ENCODE data around the gene GLP2R.

The GLP2R gene

DNA sequence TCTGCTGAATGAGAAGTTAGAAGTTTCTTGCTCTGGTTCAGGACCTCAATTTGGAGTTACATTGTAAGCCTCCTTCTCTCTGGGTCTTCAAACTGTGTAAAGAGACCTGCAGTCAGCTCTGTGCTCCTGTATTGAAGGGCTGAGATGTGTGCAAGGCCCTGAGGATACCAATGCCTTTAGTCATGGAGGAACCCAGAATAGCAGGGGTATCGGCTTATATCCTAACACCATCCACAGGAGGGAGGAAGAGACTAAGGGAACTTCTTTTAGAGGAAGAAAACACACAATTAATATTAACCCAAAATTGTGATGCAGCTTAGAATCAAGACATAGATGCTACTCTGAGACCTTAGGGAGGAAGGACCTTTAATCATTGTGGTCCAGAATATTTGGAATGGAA is 36.5 kb downstream of the GLP2R start:
- H3K36me3 ChIP-seq (ENCODE audit: insufficient read depth, low read length): no peaks in the 10 kb centered on the region
- H3K27me3 ChIP-seq (ENCODE audit: control insufficient read depth in 1 of 2, insufficient read depth in 2 of 2, low read length in 2 of 2): no peaks in the 10 kb centered on the region
- no peak overlapping the region for H3K27ac ChIP-seq (ENCODE audit: low read depth, low read length)
- no peaks in the 10 kb centered on the region for H3K4me1 ChIP-seq (ENCODE audit: insufficient read depth, low read length)
- H3K9ac ChIP-seq (ENCODE audit: low read length): no peak overlapping the region
- H3K9me3 ChIP-seq (ENCODE audit: low read length): no peaks in the 10 kb centered on the region
- H3K4me3 ChIP-seq (ENCODE audit: low read depth in 1 of 2, low read length in 2 of 2): no peak overlapping the region

DNA sequence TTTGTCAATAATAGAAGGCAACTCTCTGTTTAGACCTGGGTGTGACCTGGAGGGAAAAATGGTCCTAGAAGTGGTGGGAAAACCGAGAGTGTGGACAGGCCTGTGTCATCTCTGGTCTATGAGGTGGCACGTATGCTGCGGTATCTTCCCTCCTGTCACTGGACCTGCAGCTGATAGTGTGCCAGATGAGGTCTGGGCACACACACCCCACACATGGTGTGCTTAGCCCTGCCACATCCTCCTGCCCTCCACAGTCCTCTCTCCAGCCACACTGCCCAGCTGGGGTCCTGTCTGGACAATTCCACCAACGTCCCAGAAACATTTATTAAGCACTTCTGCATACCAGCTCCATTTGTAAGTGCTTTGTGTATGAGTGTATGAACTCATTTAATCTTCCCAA is 37.2 kb downstream of the GLP2R start:
- no peak overlapping the region for H3K9ac ChIP-seq (ENCODE audit: low read length)
- no peak overlapping the region for H3K4me3 ChIP-seq (ENCODE audit: low read depth in 1 of 2, low read length in 2 of 2)
- H3K36me3 ChIP-seq (ENCODE audit: insufficient read depth, low read length): no peaks in the 10 kb centered on the region
- H3K4me1 ChIP-seq (ENCODE audit: insufficient read depth, low read length): no peaks in the 10 kb centered on the region
- H3K9me3 ChIP-seq (ENCODE audit: low read length): no peaks in the 10 kb centered on the region
- no peak overlapping the region for H3K27ac ChIP-seq (ENCODE audit: low read depth, low read length)
- no peaks in the 10 kb centered on the region for H3K27me3 ChIP-seq (ENCODE audit: control insufficient read depth in 1 of 2, insufficient read depth in 2 of 2, low read length in 2 of 2)

DNA sequence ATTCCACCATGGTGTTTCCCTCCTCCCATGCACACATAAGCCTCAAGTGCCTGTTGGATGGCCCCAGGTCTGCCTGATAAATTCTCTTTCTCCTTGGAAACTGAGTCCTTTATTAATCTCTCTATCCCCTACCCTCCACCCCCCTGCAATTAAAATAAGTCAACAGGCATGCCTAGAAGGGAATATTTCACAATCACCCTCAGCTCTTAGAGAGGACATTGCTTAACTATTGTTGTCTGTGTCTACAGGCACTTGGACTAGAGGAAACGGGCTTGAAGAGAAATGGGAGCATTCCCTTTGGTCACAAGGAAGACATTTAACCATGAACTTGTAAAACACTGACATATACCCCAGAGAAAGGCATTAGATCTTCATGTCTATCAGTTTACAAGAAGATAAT is 39.9 kb downstream of the GLP2R start:
- Histone ChIP-seq H3K9me3 (ENCODE audit: low read length) (no peaks in the 10 kb centered on the region), H3K27me3 (ENCODE audit: control insufficient read depth in 1 of 2, insufficient read depth in 2 of 2, low read length in 2 of 2) (no peaks in the 10 kb centered on the region), H3K27ac (ENCODE audit: low read depth, low read length) (no peak overlapping the region), H3K9ac (ENCODE audit: low read length) (no peak overlapping the region), H3K4me1 (ENCODE audit: insufficient read depth, low read length) (no peaks in the 10 kb centered on the region), H3K36me3 (ENCODE audit: insufficient read depth, low read length) (no peaks in the 10 kb centered on the region), H3K4me3 (ENCODE audit: low read depth in 1 of 2, low read length in 2 of 2) (no peak overlapping the region)

DNA sequence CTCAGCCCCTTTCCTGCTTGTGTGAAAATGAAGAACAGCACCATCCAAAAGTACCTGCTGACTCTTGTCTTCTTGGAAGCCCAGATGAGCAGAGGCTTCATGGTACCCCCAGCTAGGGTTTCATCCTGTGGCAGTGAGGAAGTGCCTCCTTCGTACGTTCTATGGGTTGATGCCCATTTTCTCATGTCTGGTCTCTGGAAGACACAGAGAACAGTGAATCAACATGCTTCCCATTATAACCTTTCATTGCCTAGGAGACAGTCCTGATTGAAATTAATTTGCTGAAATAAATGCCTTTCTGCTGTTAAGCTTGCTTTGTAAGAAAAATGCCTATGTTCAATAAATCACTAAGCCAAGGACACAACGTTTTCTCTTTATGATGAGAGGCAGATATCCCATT is 42.8 kb downstream of the GLP2R start:
- Histone ChIP-seq H3K4me3 (ENCODE audit: low read depth in 1 of 2, low read length in 2 of 2) (peak overlapping the region in 1 of 2 donors; percentile 26), H3K9me3 (ENCODE audit: low read length) (no peaks in the 10 kb centered on the region), H3K36me3 (ENCODE audit: insufficient read depth, low read length) (no peaks in the 10 kb centered on the region), H3K27me3 (ENCODE audit: control insufficient read depth in 1 of 2, insufficient read depth in 2 of 2, low read length in 2 of 2) (no peaks in the 10 kb centered on the region), H3K27ac (ENCODE audit: low read depth, low read length) (no peak overlapping the region), H3K9ac (ENCODE audit: low read length) (no peak overlapping the region), H3K4me1 (ENCODE audit: insufficient read depth, low read length) (no peaks in the 10 kb centered on the region)

GRCh38 chr17:9872852-9873251 is 47.1 kb downstream of the GLP2R start:
- Histone ChIP-seq H3K36me3 (ENCODE audit: insufficient read depth, low read length) (no peaks in the 10 kb centered on the region), H3K9me3 (ENCODE audit: low read length) (no peaks in the 10 kb centered on the region), H3K27ac (ENCODE audit: low read depth, low read length) (no peak overlapping the region), H3K27me3 (ENCODE audit: control insufficient read depth in 1 of 2, insufficient read depth in 2 of 2, low read length in 2 of 2) (no peaks in the 10 kb centered on the region), H3K9ac (ENCODE audit: low read length) (no peak overlapping the region), H3K4me1 (ENCODE audit: insufficient read depth, low read length) (peaks cover 10% of the 10 kb centered on the region), H3K4me3 (ENCODE audit: low read depth in 1 of 2, low read length in 2 of 2) (no peak overlapping the region)

DNA sequence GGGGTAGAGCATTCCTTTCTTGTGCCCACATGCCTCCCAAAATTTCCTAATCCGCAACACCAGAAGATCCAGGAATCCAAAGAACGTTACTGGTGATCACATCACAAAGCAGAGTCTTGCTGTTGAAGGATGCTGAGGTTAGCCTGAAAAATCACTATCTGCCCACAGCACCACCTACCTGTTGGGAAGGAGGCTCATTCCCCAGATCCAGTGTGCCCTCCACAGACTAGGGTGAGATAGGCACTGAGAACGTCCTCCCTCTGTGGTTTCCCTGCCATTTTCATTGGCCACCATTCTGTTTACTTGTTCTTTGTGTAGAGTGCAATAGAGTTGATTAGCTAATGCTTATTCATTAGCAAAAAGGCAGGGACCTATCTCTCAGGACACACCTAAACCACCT is 49.0 kb downstream of the GLP2R start:
- Histone ChIP-seq H3K36me3 (ENCODE audit: insufficient read depth, low read length) (no peaks in the 10 kb centered on the region), H3K4me3 (ENCODE audit: low read depth in 1 of 2, low read length in 2 of 2) (no peak overlapping the region), H3K9ac (ENCODE audit: low read length) (no peak overlapping the region), H3K27ac (ENCODE audit: low read depth, low read length) (no peak overlapping the region), H3K27me3 (ENCODE audit: control insufficient read depth in 1 of 2, insufficient read depth in 2 of 2, low read length in 2 of 2) (no peaks in the 10 kb centered on the region), H3K4me1 (ENCODE audit: insufficient read depth, low read length) (peaks cover 10% of the 10 kb centered on the region), H3K9me3 (ENCODE audit: low read length) (no peaks in the 10 kb centered on the region)

DNA sequence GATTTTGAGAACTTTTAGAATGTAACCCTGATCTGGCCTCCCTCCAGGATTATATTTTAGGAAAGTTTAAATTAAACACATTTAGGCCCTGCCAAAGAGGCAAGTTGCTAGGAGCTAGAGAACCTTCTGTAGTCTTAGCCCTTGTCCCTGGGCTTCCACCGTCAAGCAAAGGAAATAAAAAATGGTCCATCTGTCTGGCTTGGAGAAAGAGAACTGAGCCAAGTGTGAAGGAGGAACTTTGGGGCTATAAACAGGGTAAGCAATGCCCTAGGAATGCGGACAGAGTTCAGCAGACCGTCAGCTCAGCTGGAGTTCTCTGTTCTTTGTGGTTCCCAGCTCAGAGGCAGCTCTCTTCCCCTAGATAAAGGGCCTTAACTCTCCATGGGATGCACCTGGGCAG is 49.7 kb downstream of the GLP2R start:
- Histone ChIP-seq H3K9me3 (ENCODE audit: low read length) (no peaks in the 10 kb centered on the region), H3K27ac (ENCODE audit: low read depth, low read length) (no peak overlapping the region), H3K27me3 (ENCODE audit: control insufficient read depth in 1 of 2, insufficient read depth in 2 of 2, low read length in 2 of 2) (no peaks in the 10 kb centered on the region), H3K9ac (ENCODE audit: low read length) (no peak overlapping the region), H3K4me3 (ENCODE audit: low read depth in 1 of 2, low read length in 2 of 2) (no peak overlapping the region), H3K4me1 (ENCODE audit: insufficient read depth, low read length) (peaks cover 10% of the 10 kb centered on the region), H3K36me3 (ENCODE audit: insufficient read depth, low read length) (no peaks in the 10 kb centered on the region)

GRCh38 chr17:9878356-9878755 is 52.6 kb downstream of the GLP2R start:
- Histone ChIP-seq H3K27ac (ENCODE audit: low read depth, low read length) (no peak overlapping the region), H3K4me1 (ENCODE audit: insufficient read depth, low read length) (peaks cover 10% of the 10 kb centered on the region), H3K9ac (ENCODE audit: low read length) (no peak overlapping the region), H3K27me3 (ENCODE audit: control insufficient read depth in 1 of 2, insufficient read depth in 2 of 2, low read length in 2 of 2) (no peaks in the 10 kb centered on the region), H3K9me3 (ENCODE audit: low read length) (no peaks in the 10 kb centered on the region), H3K4me3 (ENCODE audit: low read depth in 1 of 2, low read length in 2 of 2) (no peak overlapping the region), H3K36me3 (ENCODE audit: insufficient read depth, low read length) (no peaks in the 10 kb centered on the region)

- Histone ChIP-seq H3K9me3 (ENCODE audit: low read length) (no peaks in the 10 kb centered on the region), H3K4me1 (ENCODE audit: insufficient read depth, low read length) (peaks cover 10% of the 10 kb centered on the region), H3K27me3 (ENCODE audit: control insufficient read depth in 1 of 2, insufficient read depth in 2 of 2, low read length in 2 of 2) (no peaks in the 10 kb centered on the region), H3K4me3 (ENCODE audit: low read depth in 1 of 2, low read length in 2 of 2) (no peak overlapping the region), H3K27ac (ENCODE audit: low read depth, low read length) (no peak overlapping the region), H3K9ac (ENCODE audit: low read length) (no peak overlapping the region), H3K36me3 (ENCODE audit: insufficient read depth, low read length) (no peaks in the 10 kb centered on the region)
Observed at GRCh38 chr17:9878786-9879525, 53.2 kb downstream of the GLP2R start.

DNA sequence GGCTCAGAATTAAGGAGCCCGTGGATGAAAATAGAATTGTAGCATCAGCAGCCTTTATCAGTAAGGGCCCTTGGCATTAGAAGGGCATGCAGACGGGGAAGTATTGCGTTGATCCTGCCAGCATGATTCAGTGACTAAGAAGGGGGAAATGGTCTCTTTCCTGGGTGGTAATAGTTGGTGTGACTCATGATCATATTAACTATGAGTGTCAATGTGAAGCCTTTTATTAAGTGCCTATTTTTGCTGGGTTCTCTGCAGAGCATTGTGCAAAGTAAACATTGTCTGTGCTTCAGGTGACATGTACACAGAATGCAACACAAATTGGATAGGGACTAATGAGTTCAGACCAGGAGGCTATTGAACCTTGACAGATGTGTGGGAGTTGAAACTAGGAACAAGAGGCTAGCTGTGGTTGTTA is 54.9 kb downstream of the GLP2R start:
- Histone ChIP-seq H3K27me3 (ENCODE audit: control insufficient read depth in 1 of 2, insufficient read depth in 2 of 2, low read length in 2 of 2) (no peaks in the 10 kb centered on the region), H3K9me3 (ENCODE audit: low read length) (no peaks in the 10 kb centered on the region), H3K9ac (ENCODE audit: low read length) (no peak overlapping the region), H3K4me1 (ENCODE audit: insufficient read depth, low read length) (peaks cover 2% of the 10 kb centered on the region), H3K27ac (ENCODE audit: low read depth, low read length) (no peak overlapping the region), H3K4me3 (ENCODE audit: low read depth in 1 of 2, low read length in 2 of 2) (no peak overlapping the region), H3K36me3 (ENCODE audit: insufficient read depth, low read length) (no peaks in the 10 kb centered on the region)

DNA sequence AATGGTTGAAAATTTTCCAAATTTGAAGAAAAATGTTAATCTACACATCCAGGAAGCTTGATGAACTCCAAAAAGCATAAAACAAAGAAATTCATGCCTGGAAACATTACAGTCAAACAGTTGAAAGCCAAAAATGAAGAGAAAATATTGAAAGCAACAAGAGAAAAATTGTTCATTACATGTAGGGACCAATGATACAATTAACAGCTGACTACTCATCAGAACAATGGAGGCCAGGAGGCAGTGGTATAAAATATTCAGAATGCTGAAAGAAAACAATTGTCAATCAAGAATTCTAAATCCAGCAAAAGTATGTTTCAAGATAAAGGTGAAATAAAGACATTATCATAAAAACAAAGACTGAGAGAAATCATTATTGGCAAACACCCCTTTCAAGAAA is 57.7 kb downstream of the GLP2R start:
- H3K36me3 ChIP-seq (ENCODE audit: insufficient read depth, low read length): no peaks in the 10 kb centered on the region
- no peak overlapping the region for H3K27ac ChIP-seq (ENCODE audit: low read depth, low read length)
- H3K4me1 ChIP-seq (ENCODE audit: insufficient read depth, low read length): no peaks in the 10 kb centered on the region
- H3K9ac ChIP-seq (ENCODE audit: low read length): no peak overlapping the region
- H3K9me3 ChIP-seq (ENCODE audit: low read length): no peaks in the 10 kb centered on the region
- H3K4me3 ChIP-seq (ENCODE audit: low read depth in 1 of 2, low read length in 2 of 2): no peak overlapping the region
- H3K27me3 ChIP-seq (ENCODE audit: control insufficient read depth in 1 of 2, insufficient read depth in 2 of 2, low read length in 2 of 2): no peaks in the 10 kb centered on the region

- no peaks in the 10 kb centered on the region for H3K9me3 ChIP-seq (ENCODE audit: low read length)
- no peak overlapping the region for H3K9ac ChIP-seq (ENCODE audit: low read length)
- H3K36me3 ChIP-seq (ENCODE audit: insufficient read depth, low read length): no peaks in the 10 kb centered on the region
- no peaks in the 10 kb centered on the region for H3K27me3 ChIP-seq (ENCODE audit: control insufficient read depth in 1 of 2, insufficient read depth in 2 of 2, low read length in 2 of 2)
- H3K4me3 ChIP-seq (ENCODE audit: low read depth in 1 of 2, low read length in 2 of 2): no peak overlapping the region
- no peak overlapping the region for H3K27ac ChIP-seq (ENCODE audit: low read depth, low read length)
- no peaks in the 10 kb centered on the region for H3K4me1 ChIP-seq (ENCODE audit: insufficient read depth, low read length)
Observed at GRCh38 chr17:9886141-9886930, 60.6 kb downstream of the GLP2R start.

Measured in muscle layer of colon (tissue), 2 donors.